DOHH2 (cell line): ENCODE measurements around the gene SLC37A3.

Experiments used
- H3F3A ChIP-seq: fragments of 200-600 bp; sonication (generic), shearing (Covaris generic); 2 replicates; pipeline ENCODE4 v1.6.0; 2016; ENCODE audit warnings: antibody characterized with exemption, mild to moderate bottlenecking; ENCODE audit not compliant: control insufficient read depth, insufficient read depth
- H3K27ac ChIP-seq: fragments of 200-600 bp; sonication (generic); 2 replicates; pipeline ENCODE4 v1.5.1; 2014; ENCODE audit warnings: low read depth, mild to moderate bottlenecking, low read length, moderate library complexity
- H3K27me3 ChIP-seq: fragments of 200-600 bp; sonication (generic); 2 replicates; pipeline ENCODE4 v1.6.1; 2014; ENCODE audit warnings: mild to moderate bottlenecking, low read length, mixed read lengths; ENCODE audit not compliant: control insufficient read depth
- H3K36me3 ChIP-seq: fragments of 200-600 bp; sonication (generic); 2 replicates; pipeline ENCODE4 v1.6.1; 2014; ENCODE audit warnings: mild to moderate bottlenecking, low read length, moderate library complexity, mixed read lengths; ENCODE audit not compliant: control insufficient read depth
- H3K4me1 ChIP-seq: fragments of 200-600 bp; sonication (generic); 2 replicates; pipeline ENCODE4 v1.6.1; 2014; ENCODE audit warnings: mild to moderate bottlenecking, low read length, mixed read lengths; ENCODE audit not compliant: control insufficient read depth
- H3K4me2 ChIP-seq: fragments of 200-600 bp; sonication (generic); 2 replicates; pipeline ENCODE4 v1.6.0; 2014; ENCODE audit warnings: mild to moderate bottlenecking, low read length, moderate library complexity
- H3K4me3 ChIP-seq: fragments of 200-600 bp; sonication (generic); 2 replicates; pipeline ENCODE4 v1.5.1; 2014; ENCODE audit warnings: mild to moderate bottlenecking, low read length, mixed read lengths
- H3K79me2 ChIP-seq: fragments of 200-600 bp; sonication (generic); 2 replicates; pipeline ENCODE4 v1.6.1; 2014; ENCODE audit warnings: mild to moderate bottlenecking, low read length, mixed read lengths; ENCODE audit not compliant: control insufficient read depth
- H3K9me2 ChIP-seq: fragments of 200-600 bp; sonication (generic); replicated peaks from 2 replicates; pipeline ENCODE4 v1.6.1; 2014; ENCODE audit warnings: mild to moderate bottlenecking, low read length, mixed read lengths; ENCODE audit not compliant: control insufficient read depth
- H3K9me3 ChIP-seq: fragments of 200-600 bp; sonication (generic); 2 replicates; pipeline ENCODE4 v1.6.1; 2014; ENCODE audit warnings: antibody characterized with exemption, low read length, mixed read lengths; ENCODE audit not compliant: control insufficient read depth, insufficient read depth
- H4K20me1 ChIP-seq: fragments of 200-600 bp; sonication (generic); 2 replicates; pipeline ENCODE4 v1.6.0; 2014; ENCODE audit warnings: low read depth, mild to moderate bottlenecking, antibody characterized with exemption, low read length, moderate library complexity; ENCODE audit not compliant: control insufficient read depth, insufficient read depth
- EZH2phosphoT487 ChIP-seq: fragments of 200-600 bp; sonication (generic); IDR thresholded peaks from 2 replicates; pipeline ENCODE4 v1.6.1; 2017; ENCODE audit warnings: borderline replicate concordance, mild to moderate bottlenecking, antibody characterized with exemption, low read length, moderate library complexity, mixed read lengths
- TF ChIP-seq, protein P1 (sequence below): fragments of 200-600 bp; sonication (generic); IDR thresholded peaks from one replicate; pipeline ENCODE4 v1.5.1; 2014; ENCODE audit warnings: antibody characterized with exemption, mild to moderate bottlenecking, low read depth, low read length; ENCODE audit not compliant: poor library complexity, severe bottlenecking

Gene SLC37A3

GRCh38 chr7:140295224-140295738, 103.0 kb downstream of the SLC37A3 start:
- Histone ChIP-seq H3K79me2 (no peaks in the 10 kb centered on the region), H4K20me1 (no peaks in the 10 kb centered on the region), H3K27me3 (no peaks in the 10 kb centered on the region), H3F3A (no peaks in the 10 kb centered on the region), H3K4me2 (no peak overlapping the region), H3K4me3 (no peak overlapping the region), H3K9me3 (no peaks in the 10 kb centered on the region), H3K4me1 (peaks cover 9% of the 10 kb centered on the region), H3K27ac (no peak overlapping the region), H3K36me3 (no peaks in the 10 kb centered on the region), H3K9me2 (no peaks in the 10 kb centered on the region)
- TF ChIP-seq EZH2phosphoT487, result no peak
- TF ChIP-seq, protein P1, sequence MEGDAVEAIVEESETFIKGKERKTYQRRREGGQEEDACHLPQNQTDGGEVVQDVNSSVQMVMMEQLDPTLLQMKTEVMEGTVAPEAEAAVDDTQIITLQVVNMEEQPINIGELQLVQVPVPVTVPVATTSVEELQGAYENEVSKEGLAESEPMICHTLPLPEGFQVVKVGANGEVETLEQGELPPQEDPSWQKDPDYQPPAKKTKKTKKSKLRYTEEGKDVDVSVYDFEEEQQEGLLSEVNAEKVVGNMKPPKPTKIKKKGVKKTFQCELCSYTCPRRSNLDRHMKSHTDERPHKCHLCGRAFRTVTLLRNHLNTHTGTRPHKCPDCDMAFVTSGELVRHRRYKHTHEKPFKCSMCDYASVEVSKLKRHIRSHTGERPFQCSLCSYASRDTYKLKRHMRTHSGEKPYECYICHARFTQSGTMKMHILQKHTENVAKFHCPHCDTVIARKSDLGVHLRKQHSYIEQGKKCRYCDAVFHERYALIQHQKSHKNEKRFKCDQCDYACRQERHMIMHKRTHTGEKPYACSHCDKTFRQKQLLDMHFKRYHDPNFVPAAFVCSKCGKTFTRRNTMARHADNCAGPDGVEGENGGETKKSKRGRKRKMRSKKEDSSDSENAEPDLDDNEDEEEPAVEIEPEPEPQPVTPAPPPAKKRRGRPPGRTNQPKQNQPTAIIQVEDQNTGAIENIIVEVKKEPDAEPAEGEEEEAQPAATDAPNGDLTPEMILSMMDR, result no peak

- Histone ChIP-seq H3K4me2 (no peak overlapping the region), H3K9me3 (no peaks in the 10 kb centered on the region), H3K27me3 (no peaks in the 10 kb centered on the region), H4K20me1 (no peaks in the 10 kb centered on the region), H3K36me3 (no peaks in the 10 kb centered on the region), H3F3A (no peaks in the 10 kb centered on the region), H3K4me1 (peaks cover 9% of the 10 kb centered on the region), H3K79me2 (no peaks in the 10 kb centered on the region), H3K9me2 (no peaks in the 10 kb centered on the region), H3K27ac (no peak overlapping the region), H3K4me3 (no peak overlapping the region)
- TF ChIP-seq, protein P1, result no peak
- no peak for TF ChIP-seq EZH2phosphoT487
Measured at GRCh38 chr7:140294454-140294853, 103.9 kb downstream of the SLC37A3 start.

- H3K4me2 ChIP-seq, result no peak overlapping the region
- no peaks in the 10 kb centered on the region for H3K79me2 ChIP-seq
Measured at GRCh38 chr7:140292438-140292837, 105.9 kb downstream of the SLC37A3 start.

DNA sequence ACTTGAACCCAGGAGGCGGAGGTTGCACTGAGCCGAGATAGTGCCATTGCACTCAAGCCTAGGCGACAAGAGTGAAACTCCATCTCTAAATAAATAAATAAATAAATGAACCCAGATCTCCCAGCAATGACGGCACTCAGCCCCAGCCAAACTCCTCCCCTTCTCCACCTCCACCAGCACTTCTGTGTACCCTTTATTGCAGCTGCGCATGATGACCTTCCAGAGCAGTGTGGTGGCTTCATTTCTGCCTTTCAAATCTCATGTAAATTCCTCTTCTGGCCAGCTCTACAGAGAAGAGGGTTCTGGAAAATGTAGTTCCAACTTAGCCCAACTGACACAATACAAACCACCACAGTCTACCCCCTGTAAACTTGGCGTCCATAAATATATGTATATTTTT, 108.5 kb downstream of the SLC37A3 start:
- Histone ChIP-seq H3K79me2 (no peaks in the 10 kb centered on the region), H3K4me1 (peaks cover 7% of the 10 kb centered on the region), H3K27me3 (peaks cover 6% of the 10 kb centered on the region), H4K20me1 (no peaks in the 10 kb centered on the region), H3K9me3 (no peaks in the 10 kb centered on the region), H3K36me3 (no peaks in the 10 kb centered on the region), H3K9me2 (no peaks in the 10 kb centered on the region), H3K4me2 (no peak overlapping the region), H3K4me3 (no peak overlapping the region), H3F3A (no peaks in the 10 kb centered on the region), H3K27ac (no peak overlapping the region)
- TF ChIP-seq, protein P1, result no peak
- TF ChIP-seq EZH2phosphoT487, result no peak

More at GRCh38 chr7:140292438-140292837, 105.9 kb downstream of the SLC37A3 start:
- H3F3A ChIP-seq, result no peaks in the 10 kb centered on the region
- no peak for TF ChIP-seq EZH2phosphoT487
- no peaks in the 10 kb centered on the region for H3K9me3 ChIP-seq
- no peak overlapping the region for H3K4me3 ChIP-seq
- H3K4me1 ChIP-seq, result peaks cover 9% of the 10 kb centered on the region
- no peaks in the 10 kb centered on the region for H3K36me3 ChIP-seq
- H3K27me3 ChIP-seq, result peaks cover 5% of the 10 kb centered on the region
- no peak overlapping the region for H3K27ac ChIP-seq
- H3K9me2 ChIP-seq, result no peaks in the 10 kb centered on the region
- H4K20me1 ChIP-seq, result no peaks in the 10 kb centered on the region
